A673 (cell line): ENCODE measurements around the gene USP31.

Experiments used
- EZH2 ChIP-seq: fragments of 200-600 bp; sonication (generic); IDR thresholded peaks from 2 replicates; pipeline ENCODE4 v1.6.1; 2017; ENCODE audit warnings: borderline replicate concordance, low read depth, mild to moderate bottlenecking, mixed read lengths, antibody characterized with exemption, low read length; ENCODE audit not compliant: poor library complexity, severe bottlenecking
- TF ChIP-seq, protein P1 (sequence below): fragments of 300-800, 200-600 bp; sonication (generic); conservative IDR thresholded peaks from 2 replicates; pipeline ENCODE4 v1.5.1; 2017; ENCODE audit warnings: low read depth, mild to moderate bottlenecking, antibody characterized with exemption, low read length, moderate library complexity, mixed read lengths

- TF ChIP-seq, protein P1, sequence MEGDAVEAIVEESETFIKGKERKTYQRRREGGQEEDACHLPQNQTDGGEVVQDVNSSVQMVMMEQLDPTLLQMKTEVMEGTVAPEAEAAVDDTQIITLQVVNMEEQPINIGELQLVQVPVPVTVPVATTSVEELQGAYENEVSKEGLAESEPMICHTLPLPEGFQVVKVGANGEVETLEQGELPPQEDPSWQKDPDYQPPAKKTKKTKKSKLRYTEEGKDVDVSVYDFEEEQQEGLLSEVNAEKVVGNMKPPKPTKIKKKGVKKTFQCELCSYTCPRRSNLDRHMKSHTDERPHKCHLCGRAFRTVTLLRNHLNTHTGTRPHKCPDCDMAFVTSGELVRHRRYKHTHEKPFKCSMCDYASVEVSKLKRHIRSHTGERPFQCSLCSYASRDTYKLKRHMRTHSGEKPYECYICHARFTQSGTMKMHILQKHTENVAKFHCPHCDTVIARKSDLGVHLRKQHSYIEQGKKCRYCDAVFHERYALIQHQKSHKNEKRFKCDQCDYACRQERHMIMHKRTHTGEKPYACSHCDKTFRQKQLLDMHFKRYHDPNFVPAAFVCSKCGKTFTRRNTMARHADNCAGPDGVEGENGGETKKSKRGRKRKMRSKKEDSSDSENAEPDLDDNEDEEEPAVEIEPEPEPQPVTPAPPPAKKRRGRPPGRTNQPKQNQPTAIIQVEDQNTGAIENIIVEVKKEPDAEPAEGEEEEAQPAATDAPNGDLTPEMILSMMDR = 0 out of 2 replicates have a peak, but pooled peaks have one; percentile 14
- TF ChIP-seq EZH2 = no peak
These were observed 101.1 kb downstream of the USP31 start for GRCh38 chr16:23048164-23048563.
